HG03469 (cell line): ENCODE data around the gene NKX6-2.

ENCODE experiments used
- ATAC-seq: cut with Tn5 transposase; IDR thresholded peaks from one replicate; pipeline ENCODE4 v1.9.1; 2021; ENCODE audit warnings: mild to moderate bottlenecking, moderate library complexity, moderate number of reproducible peaks; ENCODE audit not compliant: unreplicated experiment

NKX6-2 gene

GRCh38 chr10:132762267-132762666 is 23.7 kb downstream of the NKX6-2 start:
- ATAC-seq = no peak

- no peak for ATAC-seq
These were observed 24.4 kb downstream of the NKX6-2 start for GRCh38 chr10:132761395-132762060.

- ATAC-seq = no peak
These were observed 27.1 kb downstream of the NKX6-2 start for GRCh38 chr10:132758865-132759264.

GRCh38 chr10:132757171-132757570 is 28.8 kb downstream of the NKX6-2 start:
- no peak for ATAC-seq

- ATAC-seq = no peak
These were observed 29.4 kb downstream of the NKX6-2 start for GRCh38 chr10:132756591-132756990.

- no peak for ATAC-seq
These were observed 30.7 kb downstream of the NKX6-2 start for GRCh38 chr10:132755166-132755711.

GRCh38 chr10:132754071-132754470 is 31.9 kb downstream of the NKX6-2 start:
- ATAC-seq = no peak

- ATAC-seq = no peak
These were observed 32.4 kb downstream of the NKX6-2 start for GRCh38 chr10:132753596-132753995.

- ATAC-seq = no peak
These were observed 33.0 kb downstream of the NKX6-2 start for GRCh38 chr10:132752961-132753360.

GRCh38 chr10:132752378-132752777 is 33.6 kb downstream of the NKX6-2 start:
- no peak for ATAC-seq

GRCh38 chr10:132750936-132751335 is 35.0 kb downstream of the NKX6-2 start:
- no peak for ATAC-seq

GRCh38 chr10:132749371-132749795 is 36.6 kb downstream of the NKX6-2 start:
- ATAC-seq = no peak

GRCh38 chr10:132748545-132749370 is 37.2 kb downstream of the NKX6-2 start:
- ATAC-seq = no peak

GRCh38 chr10:132748135-132748534 is 37.8 kb downstream of the NKX6-2 start:
- ATAC-seq = no peak

GRCh38 chr10:132746801-132747625 is 38.9 kb downstream of the NKX6-2 start:
- no peak for ATAC-seq

GRCh38 chr10:132746386-132746785 is 39.6 kb downstream of the NKX6-2 start:
- no peak for ATAC-seq

- no peak for ATAC-seq
These were observed 40.0 kb downstream of the NKX6-2 start for GRCh38 chr10:132745971-132746370.

- no peak for ATAC-seq
These were observed 40.4 kb downstream of the NKX6-2 start for GRCh38 chr10:132745511-132745910.

- no peak for ATAC-seq
These were observed 41.1 kb downstream of the NKX6-2 start for GRCh38 chr10:132744839-132745238.

- ATAC-seq = no peak
These were observed 41.9 kb downstream of the NKX6-2 start for GRCh38 chr10:132743925-132744490.
